Anterior cingulate cortex (tissue), 58 donors: ENCODE data around the gene G2E3.
"Not testable (repeated sequence)": the region's sequence is repeated elsewhere in the genome, so short reads cannot be mapped to it uniquely, and the experiment has no call there.

Source experiments
- DNase-seq, 58 donors: peaks; one replicate each; lab custom pipeline; 2025; lab: John Stamatoyannopoulos, UW

Gene G2E3

DNA sequence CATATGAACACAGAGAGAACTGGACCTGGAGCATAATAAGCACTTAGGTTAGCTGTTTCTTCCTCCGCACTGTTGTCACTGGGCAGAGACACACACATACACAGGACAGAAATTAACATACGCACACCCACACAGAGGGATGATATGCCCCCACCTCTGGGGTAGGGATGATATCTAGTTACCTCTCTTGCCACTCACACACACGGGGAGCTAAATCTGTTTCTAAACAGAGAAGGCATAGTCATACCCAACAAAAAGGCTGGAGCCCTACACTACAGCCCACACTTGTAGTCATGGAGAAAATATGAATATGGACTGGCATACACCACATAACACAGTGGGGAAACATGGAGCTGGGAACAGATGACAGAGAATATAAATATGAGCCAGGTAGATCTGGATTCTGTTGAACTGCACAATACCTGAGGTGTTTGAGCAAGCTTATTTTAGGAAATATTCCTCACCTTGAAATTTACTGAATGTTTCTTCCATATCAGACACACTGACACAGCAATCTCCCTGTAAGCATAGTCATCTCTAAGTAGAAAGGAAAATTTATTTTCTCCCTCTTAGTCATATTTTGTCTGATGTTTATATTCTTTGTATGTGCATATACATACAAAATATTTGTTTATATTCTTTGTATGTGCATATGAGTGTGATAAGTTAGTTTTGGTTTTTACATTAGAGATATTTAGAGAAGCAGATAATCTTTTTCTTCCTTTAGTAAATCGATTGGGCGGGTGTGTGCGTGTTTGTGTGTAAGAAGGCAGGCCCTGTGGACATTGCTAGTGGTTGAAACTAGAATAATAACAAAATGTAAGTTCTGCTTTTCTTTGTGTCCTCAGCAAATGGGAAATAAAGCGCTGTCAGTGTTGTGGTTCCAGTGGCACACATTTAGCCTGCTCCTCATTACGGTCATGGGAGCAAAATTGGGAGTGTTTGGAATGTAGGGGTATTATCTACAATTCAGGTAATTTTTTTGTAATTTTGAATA is 42.3 kb downstream of the G2E3 start:
- no peak for DNase-seq

DNA sequence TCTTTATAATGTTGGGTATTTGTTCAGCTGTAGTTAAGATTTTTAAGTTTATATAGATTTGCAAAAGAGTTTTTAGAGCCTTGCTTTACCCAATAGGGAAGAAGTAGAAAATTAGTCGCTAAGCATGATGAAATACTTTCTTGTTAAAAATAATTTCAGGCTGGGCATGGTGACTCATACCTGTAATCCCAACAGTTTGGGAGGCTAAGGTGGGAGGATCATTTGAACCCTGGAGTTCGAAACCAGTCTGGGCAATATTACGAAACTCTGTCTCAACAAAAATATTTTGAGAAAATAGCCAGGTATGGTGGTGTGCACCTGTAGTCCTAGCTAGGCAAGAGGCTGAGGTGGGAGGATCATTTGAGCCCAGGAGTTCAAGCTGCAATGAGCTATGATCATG is 44.4 kb downstream of the G2E3 start:
- DNase-seq: no peak

- DNase-seq: not testable (repeated sequence)
Observed at GRCh38 chr14:30604696-30605095, 45.7 kb downstream of the G2E3 start.

DNA sequence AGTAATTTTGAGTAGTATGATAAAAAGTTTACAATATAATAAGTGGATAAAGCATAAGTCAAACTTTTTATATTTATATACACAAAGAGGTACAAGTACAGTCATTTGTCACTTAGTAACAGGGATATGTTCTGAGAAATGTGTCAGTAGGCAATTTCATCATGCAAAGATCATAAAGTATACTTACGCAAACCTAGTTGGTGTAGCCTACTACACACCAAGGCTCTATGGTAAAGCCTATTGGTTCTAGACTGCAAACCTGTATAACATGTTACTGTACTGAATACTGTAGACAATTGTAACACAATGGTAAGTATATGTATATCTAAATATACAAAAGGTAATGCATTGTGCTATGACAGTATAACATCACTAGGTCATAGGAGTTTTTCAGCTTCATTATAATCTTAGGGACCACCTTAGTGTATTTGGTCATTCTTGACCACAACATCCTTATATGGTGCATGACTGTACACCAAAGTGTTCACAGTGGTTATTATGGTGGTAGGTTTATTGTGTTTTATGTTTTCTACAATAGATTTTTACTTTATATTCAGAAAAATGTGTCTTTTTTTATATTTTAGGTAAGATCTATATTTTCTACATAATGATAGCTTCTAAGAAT is 48.3 kb downstream of the G2E3 start:
- DNase-seq: no peak

DNA sequence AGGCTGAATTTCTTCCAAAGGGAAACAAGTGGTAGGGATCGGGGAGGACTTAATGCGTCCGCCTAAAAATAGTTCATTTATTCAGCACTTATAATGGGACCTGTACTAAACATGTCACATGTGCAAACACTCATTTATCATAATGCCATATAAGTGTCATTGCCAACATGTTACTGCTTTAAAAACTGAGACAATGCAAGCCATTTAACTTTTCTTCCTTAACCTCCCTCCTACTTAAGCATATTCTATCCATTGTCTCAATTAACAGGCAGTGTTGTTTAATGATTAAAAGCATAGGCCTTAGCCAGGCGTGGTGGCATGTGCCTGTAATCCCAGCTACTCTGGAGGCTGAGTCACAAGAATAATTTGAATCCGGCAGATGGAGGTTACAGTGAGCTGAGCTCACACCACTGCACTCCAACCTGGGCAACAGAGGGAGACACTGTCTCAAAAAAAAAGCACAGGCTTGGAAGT is 49.6 kb downstream of the G2E3 start:
- DNase-seq: no peak

DNA sequence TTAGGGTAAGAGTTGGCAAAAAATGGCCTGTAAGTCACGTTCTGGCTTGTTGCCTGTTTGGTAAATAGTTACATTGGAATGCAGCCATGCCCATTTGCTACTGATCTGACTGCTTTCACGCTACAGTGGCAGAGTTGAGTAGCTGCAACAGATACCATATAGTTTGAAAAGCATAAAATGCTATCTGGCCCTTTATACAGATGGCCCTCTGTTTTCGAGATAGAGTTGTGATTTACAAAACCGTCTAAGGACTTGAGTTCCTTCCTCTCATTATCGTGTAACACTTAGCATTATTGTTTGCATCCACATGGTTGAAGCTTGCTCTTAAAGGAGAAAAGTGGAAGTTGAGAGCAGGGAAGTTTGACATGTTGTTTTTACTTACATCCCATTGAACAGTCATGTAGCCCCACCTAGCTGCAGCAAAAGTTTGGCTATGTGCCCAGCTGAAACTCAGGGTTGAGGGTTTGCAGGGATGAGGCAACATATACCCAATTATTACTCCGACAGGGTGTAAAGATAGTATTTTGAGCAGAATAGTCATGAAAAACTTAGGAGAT is 51.9 kb downstream of the G2E3 start:
- DNase-seq: peak in 19 of 58 donors; percentile 1 to 48 (median 17)

- no peak for DNase-seq
Observed at GRCh38 chr14:30614155-30614554, 55.2 kb downstream of the G2E3 start.

DNA sequence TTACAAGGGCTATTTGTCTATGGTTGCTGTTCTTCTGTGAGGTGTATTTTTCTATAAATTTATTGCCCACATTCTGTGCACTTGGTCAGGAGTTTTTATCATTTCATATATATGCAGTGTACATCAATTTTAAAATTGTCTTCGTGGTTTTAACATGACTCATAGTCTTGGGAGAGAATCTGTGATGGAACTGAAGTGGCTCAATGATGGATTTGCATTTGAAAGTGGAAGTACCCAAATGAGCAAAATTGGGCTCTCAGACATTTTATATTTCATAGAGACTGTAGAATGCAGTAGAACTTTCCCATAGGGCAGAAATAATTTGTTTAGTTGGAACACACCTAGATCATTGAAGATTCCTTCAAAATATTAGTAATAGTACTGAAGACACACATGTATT is 61.2 kb downstream of the G2E3 start:
- no peak for DNase-seq

- DNase-seq: peak in 13 of 58 donors; percentile 5 to 67 (median 16)
Observed at GRCh38 chr14:30621354-30621939, 62.5 kb downstream of the G2E3 start.

GRCh38 chr14:30621940-30622830 is 63.2 kb downstream of the G2E3 start, which contains the start of gene SCFD1:
Gene SCFD1 (plus strand): TSS chr14:30622319. CDS start chr14:30622339, 20 bp downstream.
- peak; percentile 65 to 95 (median 90) for DNase-seq

- DNase-seq: no peak
Observed at GRCh38 chr14:30623412-30624131, 64.6 kb downstream of the G2E3 start.

- no peak for DNase-seq
Observed at GRCh38 chr14:30624132-30624423, 65.1 kb downstream of the G2E3 start.

DNA sequence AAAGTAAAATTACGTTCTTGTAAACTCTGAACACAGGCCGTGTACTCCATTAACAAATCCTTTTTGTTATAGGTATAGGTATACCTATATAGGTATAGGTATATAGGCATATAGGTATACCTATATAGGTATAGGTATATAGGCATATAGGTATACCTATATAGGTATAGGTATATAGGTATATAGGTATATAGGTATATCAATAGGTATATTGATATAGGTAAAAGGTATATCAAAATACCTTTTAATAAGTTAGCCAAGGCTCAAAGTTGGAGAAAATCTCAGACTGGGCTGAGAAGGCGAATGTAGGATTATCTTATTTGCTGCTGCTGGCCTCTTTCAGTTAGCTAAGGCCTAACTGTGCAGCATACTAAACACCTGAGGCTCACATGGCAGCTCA is 66.6 kb downstream of the G2E3 start:
- DNase-seq: no peak

DNA sequence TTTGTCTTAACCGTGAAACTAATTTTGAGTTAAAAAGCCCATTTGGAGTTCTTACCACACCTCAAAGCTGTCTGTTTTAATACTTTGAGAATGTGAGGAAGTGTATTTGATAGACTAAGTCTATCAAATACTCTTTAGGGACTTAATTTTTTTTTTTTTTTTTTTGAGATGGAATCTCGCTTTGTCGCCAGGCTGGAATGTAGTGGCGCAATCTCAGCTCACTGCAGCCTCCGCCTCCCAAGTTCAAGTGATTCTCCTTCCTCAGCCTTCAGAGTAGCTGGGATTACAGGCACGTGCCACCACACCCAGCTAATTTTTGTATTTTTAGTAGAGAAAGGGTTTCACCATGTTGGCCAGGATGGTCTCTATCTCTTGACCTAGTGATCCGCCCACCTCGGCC is 70.5 kb downstream of the G2E3 start:
- not testable (repeated sequence) for DNase-seq

GRCh38 chr14:30630248-30630647 is 71.3 kb downstream of the G2E3 start:
- DNase-seq: no peak

DNA sequence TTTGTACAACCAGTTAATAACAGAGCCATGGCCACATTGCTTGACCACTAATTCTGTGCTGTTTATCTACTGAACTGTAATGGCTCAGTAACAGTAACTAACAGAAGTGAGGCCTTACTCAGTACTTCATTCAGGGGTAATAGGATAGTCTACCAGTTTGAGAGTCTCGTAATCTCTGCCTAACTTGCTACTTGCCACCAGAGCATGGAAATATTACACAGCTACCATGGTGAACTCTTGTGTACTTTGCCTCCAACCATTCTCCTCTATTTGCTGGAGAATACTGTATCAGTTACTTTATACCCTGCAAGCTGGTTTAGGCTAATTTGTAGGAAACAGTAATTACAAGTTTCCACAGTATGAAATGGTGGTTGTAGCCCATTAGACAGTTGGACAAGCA is 73.8 kb downstream of the G2E3 start:
- no peak for DNase-seq

- no peak for DNase-seq
Observed at GRCh38 chr14:30638926-30639325, 80.0 kb downstream of the G2E3 start.

DNA sequence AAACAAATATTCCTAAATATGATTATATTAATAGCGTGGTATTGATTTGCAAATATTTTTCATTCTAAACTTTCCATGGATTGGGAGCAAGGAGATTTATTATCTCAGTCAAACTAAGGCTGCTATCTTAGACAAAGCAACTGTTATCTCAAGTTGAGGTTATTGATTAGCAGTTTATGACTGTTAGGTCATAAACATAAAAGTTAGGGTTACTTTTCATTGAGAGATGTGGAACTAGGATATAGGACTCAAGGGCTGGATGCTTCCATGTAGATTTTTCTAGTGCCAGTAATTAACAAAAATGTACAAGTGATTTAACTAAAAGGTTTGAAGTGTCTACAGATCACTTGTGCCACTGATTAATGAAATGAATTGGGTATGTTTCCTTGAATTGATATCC is 82.2 kb downstream of the G2E3 start:
- no peak for DNase-seq

DNA sequence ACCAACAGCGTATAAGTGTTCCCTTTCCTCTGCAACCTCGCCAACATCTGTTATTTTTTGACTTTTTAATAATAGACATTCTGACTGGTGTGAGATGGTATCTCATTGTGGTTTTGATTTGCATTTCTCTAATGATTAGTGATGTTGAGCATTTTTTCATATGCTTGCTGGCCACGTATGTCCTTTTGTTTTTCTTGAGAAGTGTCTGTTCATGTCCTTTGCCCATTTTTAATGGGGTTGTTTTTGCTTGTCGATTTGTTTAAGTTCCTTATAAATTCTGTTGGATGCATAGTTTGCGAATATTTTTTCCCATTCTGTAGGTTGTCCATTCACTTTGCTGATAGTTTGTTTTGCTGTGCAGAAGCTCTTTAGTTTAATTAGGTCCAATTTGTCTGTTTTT is 85.5 kb downstream of the G2E3 start:
- not testable (repeated sequence) for DNase-seq
